ENCODE data around the gene ADGRB2.

DNA sequence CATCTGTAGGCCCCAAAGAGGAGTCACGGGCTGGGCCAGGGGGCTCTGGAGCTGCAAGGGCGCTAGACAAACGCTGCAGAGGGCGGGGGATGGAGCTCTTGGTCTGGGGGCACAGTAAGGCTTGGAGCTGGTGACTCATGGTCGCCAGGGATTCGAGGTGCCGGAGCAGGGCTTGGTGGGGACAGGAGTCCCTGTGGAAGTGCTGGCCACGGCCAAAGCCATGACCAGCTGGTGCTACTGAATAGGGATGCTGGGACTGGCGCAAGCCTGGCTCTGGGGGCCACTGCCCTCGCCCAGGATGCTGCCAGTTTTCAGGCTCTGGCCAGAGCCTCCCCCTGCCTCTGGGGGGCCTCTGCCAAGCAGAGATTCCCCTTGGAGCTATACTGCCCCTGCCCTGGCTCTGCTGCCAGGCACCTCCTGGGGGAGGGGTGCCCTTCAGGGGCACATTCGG lies 26.5 kb upstream of the ADGRB2 start:
- TF ChIP-seq, protein P1, sequence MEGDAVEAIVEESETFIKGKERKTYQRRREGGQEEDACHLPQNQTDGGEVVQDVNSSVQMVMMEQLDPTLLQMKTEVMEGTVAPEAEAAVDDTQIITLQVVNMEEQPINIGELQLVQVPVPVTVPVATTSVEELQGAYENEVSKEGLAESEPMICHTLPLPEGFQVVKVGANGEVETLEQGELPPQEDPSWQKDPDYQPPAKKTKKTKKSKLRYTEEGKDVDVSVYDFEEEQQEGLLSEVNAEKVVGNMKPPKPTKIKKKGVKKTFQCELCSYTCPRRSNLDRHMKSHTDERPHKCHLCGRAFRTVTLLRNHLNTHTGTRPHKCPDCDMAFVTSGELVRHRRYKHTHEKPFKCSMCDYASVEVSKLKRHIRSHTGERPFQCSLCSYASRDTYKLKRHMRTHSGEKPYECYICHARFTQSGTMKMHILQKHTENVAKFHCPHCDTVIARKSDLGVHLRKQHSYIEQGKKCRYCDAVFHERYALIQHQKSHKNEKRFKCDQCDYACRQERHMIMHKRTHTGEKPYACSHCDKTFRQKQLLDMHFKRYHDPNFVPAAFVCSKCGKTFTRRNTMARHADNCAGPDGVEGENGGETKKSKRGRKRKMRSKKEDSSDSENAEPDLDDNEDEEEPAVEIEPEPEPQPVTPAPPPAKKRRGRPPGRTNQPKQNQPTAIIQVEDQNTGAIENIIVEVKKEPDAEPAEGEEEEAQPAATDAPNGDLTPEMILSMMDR (IDR thresholded peaks at IDR 0.05): no peak
- TF ChIP-seq POLR2A (IDR thresholded peaks at IDR 0.05): no peak
